HG02981 (cell line): ENCODE results near the gene SH3RF2.

Experiments used
- ATAC-seq: cut with Tn5 transposase; IDR thresholded peaks from one replicate; pipeline ENCODE4 v1.9.1; 2021; ENCODE audit warnings: mild to moderate bottlenecking, moderate library complexity; ENCODE audit not compliant: unreplicated experiment

The SH3RF2 gene

GRCh38 chr5:146039420-146039819, 103.0 kb downstream of the SH3RF2 start:
- ATAC-seq = no peak

- ATAC-seq = no peak
These were observed 104.1 kb downstream of the SH3RF2 start for GRCh38 chr5:146040527-146040926.

- ATAC-seq = peak; percentile 81
These were observed 104.9 kb downstream of the SH3RF2 start for GRCh38 chr5:146041180-146041789.

- no peak for ATAC-seq
These were observed 106.4 kb downstream of the SH3RF2 start for GRCh38 chr5:146042628-146043279.

GRCh38 chr5:146043722-146044121, 107.3 kb downstream of the SH3RF2 start:
- no peak for ATAC-seq

GRCh38 chr5:146047396-146047795, 111.0 kb downstream of the SH3RF2 start:
- no peak for ATAC-seq

- ATAC-seq = no peak
These were observed 112.8 kb downstream of the SH3RF2 start for GRCh38 chr5:146048994-146049703.

- no peak for ATAC-seq
These were observed 113.3 kb downstream of the SH3RF2 start for GRCh38 chr5:146049704-146050026.

GRCh38 chr5:146050086-146050485, 113.7 kb downstream of the SH3RF2 start:
- ATAC-seq = no peak

- no peak for ATAC-seq
These were observed 115.3 kb downstream of the SH3RF2 start for GRCh38 chr5:146051678-146052077.

GRCh38 chr5:146052780-146053179, 116.4 kb downstream of the SH3RF2 start:
- ATAC-seq = no peak

GRCh38 chr5:146055432-146055831, 119.1 kb downstream of the SH3RF2 start:
- no peak for ATAC-seq

GRCh38 chr5:146059460-146060220, 123.3 kb downstream of the SH3RF2 start:
- no peak for ATAC-seq

- ATAC-seq = no peak
These were observed 123.8 kb downstream of the SH3RF2 start for GRCh38 chr5:146060221-146060585.

- no peak for ATAC-seq
These were observed 130.6 kb downstream of the SH3RF2 start for GRCh38 chr5:146066968-146067367.

GRCh38 chr5:146068206-146068605, 131.8 kb downstream of the SH3RF2 start:
- ATAC-seq = no peak

- peak; percentile 80 for ATAC-seq
These were observed 132.8 kb downstream of the SH3RF2 start for GRCh38 chr5:146068977-146069779.

GRCh38 chr5:146069780-146070099, 133.4 kb downstream of the SH3RF2 start:
- ATAC-seq = peak; percentile 30

- no peak for ATAC-seq
These were observed 134.4 kb downstream of the SH3RF2 start for GRCh38 chr5:146070746-146071145.

GRCh38 chr5:146071171-146071570, 134.8 kb downstream of the SH3RF2 start:
- ATAC-seq = no peak

GRCh38 chr5:146072595-146072994, 136.2 kb downstream of the SH3RF2 start:
- no peak for ATAC-seq
